Hematopoietic multipotent progenitor cell treated with erythropoietin and hydrocortisone succinate and interleukin-3 and kit ligand, for 4 days (in vitro differentiated cells): ENCODE data around the gene SLAMF6.
"Not testable (repeated sequence)": the region's sequence is repeated elsewhere in the genome, so short reads cannot be mapped to it uniquely, and the experiment has no call there.

ENCODE experiments used
- DNase-seq: peaks from one replicate; pipeline ENCODE4 v3.0.0-alpha.2; 2015

The SLAMF6 gene

DNA sequence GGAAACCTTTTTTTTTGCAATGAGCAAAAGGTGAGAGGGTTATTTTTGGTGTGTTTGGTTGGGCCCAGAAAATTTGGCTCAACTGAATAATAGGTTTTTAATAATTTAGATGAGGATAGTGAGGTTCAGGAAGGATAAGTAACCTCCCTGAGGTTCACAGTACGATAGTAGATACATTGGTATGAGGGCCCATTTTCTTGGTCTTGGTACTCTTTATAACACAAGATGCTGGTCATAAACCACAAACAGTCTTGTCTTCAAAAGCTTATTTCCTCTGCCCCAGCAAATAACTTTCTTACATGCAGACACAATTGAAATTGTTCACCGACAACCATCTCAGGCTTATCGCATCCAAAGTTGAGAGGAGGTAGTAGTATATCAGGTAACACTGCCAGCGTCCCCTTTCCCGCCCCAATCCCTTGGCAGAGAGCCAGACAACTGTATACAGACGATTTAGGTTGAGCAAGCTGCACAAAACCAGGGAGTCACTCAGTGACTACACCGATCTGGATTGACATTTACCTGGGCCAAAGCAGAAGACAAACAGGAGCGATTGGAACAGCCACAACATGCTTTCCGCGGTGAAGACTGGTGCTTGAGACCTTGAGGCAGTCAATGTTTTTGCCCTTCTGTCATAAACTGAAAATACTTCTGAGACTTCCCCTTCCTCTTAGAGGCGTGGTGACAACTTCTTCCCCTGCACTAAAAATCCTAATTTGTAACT, at the start of gene SLAMF6:
TSS of gene SLAMF6 (minus strand) at position 634 of the 724 bp plus-strand sequence. CDS start at position 571, 63 bp downstream.
- peak; percentile 65 for DNase-seq

DNA sequence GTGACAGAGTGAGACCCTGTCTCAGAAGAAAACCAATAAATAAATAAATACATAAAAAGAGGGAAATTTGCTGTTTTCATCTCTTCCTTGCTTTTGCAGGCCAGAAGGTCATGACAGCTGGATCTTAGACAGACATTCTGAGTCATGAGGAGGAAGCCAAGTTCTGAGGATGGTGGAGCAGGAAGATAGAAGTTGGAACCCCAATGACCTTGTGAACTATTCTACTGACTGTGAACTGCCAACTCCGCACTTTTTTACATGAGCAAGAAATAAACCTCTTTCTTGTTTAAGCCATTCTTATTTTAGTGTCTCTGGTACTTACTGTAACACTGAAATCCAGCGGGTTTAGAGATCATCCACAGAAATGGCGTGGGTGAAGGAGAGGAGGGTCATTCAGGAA, 47.8 kb upstream of the SLAMF6 start:
- no peak for DNase-seq

DNA sequence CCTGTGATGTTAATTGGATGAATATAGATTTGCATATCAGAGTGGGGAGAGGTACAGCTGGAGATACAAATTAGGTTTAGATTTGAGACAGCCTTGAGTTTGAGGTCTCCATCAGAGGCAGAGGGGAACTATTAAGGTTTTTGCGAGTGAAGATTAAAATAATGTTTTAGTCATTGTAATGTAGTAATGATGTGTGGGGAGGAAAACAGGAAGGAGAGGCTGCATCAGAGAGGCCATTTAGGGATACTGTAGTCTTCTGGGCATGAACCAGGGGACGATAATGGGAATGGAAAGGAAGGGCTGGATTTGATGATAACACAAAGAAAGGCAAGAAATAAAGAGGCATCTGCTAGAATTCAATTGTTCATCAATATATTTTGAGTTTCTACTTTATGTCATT, 46.8 kb upstream of the SLAMF6 start:
- peak; percentile 46 for DNase-seq

DNA sequence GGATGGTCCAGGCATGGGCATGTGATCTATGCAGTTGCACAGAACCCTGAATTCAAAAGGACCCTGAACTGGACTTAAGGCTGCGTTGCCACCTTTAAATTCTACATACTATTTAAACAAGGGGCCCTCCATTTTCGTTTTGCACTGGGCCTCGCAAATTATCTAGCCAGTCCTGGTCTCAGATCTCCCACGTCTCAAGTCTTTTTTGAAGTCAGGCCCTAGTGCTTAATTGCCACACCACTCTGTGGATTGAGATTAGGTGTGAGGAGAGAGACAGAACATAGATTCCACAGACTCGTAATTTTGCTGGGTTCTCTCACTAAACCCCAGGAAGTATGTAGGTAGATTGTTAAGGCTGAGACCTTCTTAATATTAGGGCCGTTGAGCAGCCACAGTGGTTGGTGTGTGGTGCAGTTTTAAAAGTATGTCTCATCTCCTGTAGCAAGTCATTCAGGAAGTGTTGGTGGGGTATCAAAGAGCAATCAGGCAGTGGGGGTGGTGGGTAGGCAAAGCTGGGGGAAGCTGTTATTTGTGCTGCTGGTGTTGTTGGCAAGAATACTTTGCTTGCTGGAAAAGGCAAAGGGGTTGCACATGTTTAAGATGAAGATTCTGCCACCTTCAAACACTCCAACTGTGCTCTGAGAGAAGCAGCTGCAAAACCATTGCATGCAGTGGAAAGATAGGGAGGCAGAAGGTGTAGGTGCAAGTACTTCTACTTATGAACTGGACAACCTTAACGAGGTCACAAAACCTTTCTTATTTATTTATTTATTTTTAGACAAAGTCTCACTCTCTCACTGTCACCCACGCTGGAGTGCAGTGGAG, 45.0 kb upstream of the SLAMF6 start:
- DNase-seq, result peak; percentile 96

DNA sequence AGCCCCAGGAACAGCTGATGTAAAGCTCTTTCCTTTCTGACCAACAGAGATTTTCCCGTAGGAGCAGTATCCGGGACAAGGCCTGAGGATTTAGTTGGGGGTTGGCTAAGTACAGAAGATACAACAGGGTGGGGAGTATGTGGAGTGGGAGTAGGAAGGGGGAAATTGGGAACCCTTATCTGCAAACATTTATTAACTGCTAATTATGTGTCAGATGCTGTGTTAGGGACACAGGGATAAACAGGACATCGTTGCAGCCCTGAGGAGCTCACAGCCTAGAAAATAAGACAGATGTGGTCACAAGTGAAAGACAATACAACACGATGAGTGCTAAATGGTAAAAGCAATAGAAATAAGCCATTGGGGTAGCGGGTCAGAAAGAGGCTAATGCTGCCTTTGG, 44.3 kb upstream of the SLAMF6 start:
- DNase-seq, result no peak

DNA sequence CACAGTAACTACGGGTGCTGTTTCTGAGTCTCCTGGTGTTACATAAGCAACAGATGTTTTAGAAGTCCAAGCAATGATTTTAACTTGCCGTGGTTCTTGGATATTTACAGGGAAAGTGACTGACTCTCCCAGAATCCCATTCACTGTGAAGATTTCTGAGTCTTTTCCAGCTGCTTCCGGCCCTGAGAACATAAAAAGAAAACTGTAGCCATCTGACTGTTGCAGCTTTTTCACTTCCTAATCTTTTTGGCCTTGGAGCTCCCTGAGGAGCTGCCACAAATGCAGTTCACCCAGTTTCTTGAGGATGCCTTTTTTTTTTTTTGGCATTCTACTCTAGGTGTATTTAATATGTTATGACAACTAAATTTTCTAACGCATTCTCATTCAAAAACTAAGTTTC, 42.5 kb upstream of the SLAMF6 start:
- no peak for DNase-seq

DNA sequence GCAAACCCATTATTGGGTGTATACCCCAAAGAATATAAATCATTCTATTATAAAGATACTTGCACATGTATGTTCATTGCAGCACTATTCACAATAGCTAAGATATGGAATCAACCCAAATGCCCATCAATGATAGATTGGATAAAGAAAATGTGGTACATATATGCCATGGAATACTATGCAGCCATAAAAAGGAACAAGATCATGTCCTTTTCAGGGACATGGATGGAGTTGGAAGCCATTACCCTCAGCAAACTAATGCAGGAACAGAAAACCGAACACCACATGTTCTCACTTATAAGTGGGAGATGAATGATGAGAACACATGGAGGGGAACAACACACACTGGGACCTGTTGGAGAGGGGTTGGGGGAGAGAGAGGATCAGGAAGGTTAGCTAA, 40.2 kb upstream of the SLAMF6 start:
- DNase-seq, result not testable (repeated sequence)

DNA sequence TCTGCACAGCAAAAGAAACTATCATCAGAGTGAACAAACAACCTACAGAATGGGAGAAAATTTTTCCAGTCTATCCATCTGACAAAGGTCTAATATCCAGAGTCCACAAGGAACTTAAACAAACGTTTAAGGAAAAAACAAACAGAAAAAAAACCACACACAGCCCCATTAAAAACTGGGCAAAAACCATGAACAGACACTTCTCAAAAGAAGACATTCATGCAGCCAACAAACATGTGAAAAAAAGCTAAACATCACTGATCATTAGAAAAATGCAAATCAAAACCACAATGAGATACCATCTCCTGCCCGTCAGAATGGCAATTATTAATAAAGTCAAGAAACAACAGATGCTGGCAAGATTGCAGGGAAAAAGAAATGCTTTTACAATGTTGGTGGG, 39.7 kb upstream of the SLAMF6 start:
- DNase-seq, result not testable (repeated sequence)

DNA sequence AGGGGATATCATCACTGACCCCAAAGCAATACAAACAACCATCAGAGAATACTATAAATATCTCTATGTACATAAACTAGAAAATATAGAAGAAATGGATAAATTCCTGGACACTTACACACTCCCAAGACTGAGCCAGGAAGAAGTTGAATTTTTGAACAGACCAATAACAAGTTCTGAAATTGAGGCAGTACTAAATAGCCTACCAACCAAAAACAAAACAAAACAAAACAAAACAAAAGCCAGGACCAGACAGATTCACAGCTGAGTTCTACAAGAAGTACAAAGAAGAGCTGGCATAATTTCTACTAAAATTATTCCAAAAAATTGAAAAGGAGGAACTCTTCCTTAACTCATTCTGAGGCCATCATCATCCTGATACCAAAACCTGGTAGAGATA, 37.8 kb upstream of the SLAMF6 start:
- no peak for DNase-seq

DNA sequence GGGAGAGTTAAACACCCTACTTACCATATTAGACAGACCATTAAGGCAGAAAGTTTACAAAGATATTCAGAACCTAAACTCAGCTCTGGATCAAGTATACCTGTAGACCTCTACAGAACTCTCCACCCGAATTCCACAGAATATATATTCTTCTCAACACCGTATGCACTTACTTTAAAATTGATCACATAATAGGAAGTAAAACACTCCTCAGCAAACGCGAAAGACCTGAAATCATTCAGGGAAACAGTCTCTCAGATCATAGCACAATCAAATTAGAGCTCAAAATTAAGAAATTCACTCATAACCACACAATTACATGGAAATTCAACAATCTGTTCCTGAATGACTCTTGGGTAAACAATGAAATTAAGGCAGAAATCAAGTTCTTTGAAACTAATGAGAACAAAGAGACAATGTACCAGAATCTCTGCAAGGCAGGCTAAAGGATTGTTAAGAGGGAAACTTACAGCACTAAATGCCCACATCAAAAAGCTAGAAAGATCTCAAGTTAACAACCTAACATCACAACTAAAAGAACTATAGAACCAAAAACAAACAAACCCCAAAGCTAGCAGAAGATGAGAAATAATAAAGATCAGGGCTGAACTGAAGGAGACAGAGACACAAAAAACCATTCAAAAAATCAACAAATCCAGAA, 37.1 kb upstream of the SLAMF6 start:
- DNase-seq, result no peak

DNA sequence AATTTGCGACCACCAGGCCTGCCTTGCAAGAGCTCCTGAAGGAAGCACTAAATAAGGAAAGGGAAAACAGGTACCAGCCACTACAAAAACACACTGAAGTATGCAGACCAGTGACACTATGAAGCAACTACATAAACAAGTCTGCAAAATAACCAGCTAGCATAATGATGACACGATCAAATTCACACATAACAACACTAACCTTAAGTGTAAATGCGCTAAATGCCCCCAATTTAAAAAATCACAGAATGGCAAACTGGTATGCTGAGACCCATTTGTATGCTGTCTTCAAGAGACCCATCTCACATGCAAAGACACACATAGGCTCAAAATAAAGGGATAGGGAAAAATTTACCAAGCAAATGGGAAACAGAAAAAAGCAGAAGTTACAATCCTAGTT, 36.4 kb upstream of the SLAMF6 start:
- DNase-seq, result not testable (repeated sequence)

DNA sequence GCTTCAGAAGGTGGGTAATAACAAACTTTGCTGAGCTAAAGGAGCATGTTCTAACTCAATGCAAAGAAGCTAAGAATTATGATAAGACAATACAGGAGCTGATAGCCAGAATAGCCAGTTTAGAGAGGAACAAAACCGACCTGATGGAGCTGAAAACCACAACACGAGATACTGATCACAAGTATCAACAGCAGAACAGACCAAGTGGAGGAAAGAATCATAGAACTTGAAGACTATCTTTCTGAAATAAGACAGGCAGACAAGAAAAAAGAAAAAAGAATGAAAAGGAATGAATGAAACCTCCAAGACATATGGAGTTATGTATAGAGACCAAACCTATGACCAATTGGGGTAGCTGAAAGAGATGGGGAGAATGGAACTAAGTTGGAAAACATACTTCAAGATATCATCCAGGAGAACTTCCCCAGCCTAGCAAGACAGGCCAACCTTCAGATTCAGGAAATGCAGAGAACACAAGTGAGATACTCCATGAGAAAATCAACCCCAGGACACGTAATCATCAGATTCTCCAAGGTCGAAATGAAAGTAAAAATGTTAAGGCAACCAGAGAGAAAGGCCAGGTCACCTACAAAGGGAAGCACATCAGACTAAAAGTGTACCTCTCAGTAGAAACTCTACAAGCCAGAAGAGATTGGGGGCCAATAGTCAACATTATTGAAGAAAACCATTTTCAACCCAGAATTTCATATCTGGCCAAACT, 35.8 kb upstream of the SLAMF6 start:
- peak; percentile 79 for DNase-seq

DNA sequence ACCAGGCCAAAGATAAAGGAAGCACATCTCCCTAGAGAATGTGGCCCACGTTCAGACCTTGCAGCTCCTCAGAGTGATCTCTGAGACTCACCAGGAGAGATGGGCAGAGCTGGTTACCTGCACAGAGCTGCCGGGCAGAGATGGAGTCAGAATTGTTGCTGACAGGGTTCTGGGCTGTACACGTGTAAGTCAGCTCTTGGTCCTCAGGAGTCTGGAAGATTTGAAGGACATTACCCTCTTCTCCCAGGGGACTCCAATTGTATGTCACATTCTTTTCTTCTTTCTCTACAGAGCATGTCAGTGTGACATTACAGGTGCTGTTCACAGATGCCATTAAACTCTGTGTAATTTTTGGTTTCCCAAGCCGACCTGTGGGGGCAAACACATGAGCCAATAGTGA, 30.7 kb upstream of the SLAMF6 start:
- DNase-seq, result no peak

DNA sequence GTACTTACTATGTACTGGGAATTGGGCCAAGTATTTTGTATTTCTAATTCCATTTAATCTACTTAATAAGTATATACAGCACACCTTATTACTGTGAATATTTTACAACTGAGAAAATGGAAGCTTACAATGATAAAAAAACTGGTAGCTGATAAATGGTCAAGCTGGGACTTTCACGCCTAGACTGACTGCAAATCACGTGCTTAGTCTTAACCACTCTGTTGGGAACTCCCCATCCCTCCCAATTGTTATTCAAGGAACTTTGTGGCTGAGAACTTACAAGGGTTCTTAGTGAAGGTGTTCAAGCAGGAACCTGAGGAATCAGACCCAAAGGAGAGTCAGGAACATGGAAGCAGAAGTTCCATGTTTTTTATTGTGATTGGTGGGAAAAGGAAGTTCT, 29.4 kb upstream of the SLAMF6 start:
- DNase-seq, result no peak

DNA sequence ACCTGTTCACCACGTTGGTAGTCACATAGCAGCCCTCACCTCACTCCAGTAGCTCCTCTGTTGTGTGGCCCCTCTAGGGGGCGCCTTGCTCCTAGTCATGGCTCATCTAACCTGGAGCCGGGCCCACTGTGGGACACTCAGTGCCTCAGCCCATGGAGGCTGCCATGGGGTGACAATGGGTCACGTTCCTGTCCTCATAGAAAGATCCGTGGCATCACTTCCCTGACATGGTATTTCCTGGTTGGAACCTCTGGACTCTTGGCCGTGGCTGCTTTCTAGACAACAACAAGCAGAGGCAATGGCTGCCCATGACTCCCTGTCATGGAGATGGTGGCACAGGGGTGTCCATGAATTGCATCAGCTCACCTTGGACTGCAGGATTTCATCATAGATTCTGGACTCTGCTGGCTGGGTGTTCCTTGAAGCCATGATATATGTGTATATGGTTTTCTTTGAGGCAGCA, 27.5 kb upstream of the SLAMF6 start:
- DNase-seq, result peak; percentile 67

DNA sequence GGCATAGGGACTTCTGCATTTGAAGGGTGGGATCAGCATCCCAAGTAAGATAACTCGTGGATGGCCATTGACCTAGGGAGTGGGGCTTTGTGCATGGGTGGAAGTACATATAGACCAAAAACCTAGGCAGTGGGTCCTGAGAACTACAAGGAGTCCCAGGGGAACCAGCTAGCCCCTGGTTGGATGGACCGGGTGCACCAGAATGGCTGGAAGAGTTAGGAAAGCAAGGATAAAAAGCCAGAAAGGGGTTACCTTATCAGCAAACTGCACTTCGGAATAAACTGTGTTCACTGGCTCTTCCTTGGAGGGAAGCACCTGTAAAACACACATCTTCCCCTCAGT, 26.6 kb upstream of the SLAMF6 start:
- no peak for DNase-seq

DNA sequence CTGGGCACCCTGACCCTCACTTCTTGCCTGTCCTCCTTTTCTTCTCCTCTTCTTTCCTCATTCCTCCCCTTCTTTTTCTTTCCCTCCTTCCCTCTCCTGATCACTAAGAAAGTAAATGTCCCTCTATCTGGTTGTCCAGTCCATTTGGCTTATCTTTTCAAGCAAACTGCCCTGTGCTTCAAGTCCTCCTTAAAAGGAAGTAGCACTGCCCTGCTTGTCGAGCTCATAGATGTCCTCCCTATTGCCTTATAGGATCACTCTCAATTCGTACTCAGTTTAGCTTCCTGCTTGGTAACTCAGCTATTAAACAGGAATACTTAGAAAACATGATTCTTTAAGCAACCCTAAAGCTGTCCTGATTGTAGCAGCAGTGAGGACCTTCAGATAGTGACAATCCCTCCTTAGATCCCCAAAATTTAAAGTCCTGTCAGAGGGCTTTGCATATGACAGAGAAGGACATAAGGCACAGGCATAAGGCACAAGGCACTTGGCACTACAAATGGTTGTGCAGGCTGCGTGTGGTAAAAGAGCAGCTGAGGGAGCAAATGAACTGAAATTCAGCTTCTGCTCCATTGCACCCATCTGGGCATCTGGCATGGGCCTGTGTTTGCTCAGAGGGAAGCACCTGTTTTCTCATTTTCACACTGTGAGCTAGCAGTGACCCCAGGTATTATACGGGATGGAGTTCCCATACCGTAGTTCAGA, 26.1 kb upstream of the SLAMF6 start:
- DNase-seq, result no peak

DNA sequence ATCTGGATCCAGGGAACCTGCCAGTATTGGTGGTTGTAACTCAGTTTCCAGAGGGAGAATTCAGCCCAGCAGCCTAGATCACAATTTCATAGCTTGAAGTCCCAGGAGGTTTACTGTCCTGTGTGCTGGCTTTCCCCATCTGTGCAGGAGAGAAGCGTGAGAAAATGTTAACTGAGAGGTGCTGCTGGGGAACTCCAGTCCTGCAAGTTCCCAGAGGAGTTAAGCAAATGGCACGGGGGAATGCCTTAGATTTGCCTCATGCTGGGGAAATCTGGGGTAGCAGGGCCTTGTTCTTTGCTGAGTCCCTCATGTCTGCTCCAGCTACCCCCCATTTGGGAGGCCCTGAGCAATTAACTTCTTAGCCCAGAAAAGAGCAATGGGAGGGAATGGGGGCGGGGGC, 25.1 kb upstream of the SLAMF6 start:
- DNase-seq, result no peak

DNA sequence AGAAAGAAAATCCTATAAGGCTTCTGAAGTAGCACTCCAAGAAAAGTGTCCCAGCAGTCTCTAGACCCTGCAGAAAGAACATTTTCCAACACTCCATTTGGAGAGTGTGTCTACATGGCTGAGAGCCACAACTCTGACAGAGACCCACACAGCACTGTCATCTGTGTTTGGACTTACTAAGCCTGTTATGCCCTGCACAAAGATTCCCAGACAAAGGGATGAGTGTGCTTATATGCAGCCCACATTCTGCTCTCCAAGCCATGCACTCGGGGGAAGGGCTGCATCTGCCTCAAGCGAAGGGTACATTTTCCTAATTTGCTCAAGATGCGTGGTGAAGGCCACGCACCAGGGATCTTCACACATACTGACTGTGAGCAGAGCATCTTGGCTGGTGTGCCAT, 24.4 kb upstream of the SLAMF6 start:
- no peak for DNase-seq

DNA sequence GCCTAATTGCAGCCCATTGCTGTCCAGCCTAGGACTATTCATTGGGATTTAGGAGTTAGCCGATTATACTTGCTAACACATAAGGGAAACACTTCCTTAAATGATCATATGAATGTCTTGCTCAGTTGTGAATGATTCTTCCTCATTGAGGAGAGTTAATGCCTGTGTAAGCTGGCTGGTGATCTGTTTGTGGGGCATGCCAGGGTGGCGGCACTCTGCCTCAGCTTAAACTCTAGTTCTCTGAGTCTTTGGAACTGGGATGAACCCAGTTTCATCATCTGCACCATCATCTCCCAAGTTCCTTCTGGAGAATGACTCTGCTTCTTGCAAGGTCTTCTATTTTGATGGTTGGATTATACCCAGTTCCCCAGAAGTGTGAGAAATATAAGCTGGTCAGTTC, 23.9 kb upstream of the SLAMF6 start:
- no peak for DNase-seq

DNA sequence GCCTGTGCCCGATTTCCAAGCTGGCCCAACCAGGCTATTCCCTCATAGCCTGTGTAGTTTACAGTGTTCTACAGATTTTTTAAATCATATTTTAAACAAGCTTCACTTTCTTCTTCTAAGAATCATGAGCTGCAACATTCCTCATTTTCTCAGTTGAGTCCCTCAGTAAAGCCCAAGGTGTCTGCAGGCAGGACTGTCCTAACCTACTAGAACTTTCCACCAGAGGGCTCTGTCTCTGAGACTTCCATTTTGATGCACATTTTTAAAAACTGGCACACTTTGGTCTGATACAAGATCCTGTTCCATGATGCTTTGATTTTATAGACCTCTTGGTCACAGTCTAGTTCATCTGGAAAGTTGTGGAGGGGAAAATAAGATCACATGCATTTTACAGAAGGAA, 21.6 kb upstream of the SLAMF6 start:
- DNase-seq, result peak; percentile 81

DNA sequence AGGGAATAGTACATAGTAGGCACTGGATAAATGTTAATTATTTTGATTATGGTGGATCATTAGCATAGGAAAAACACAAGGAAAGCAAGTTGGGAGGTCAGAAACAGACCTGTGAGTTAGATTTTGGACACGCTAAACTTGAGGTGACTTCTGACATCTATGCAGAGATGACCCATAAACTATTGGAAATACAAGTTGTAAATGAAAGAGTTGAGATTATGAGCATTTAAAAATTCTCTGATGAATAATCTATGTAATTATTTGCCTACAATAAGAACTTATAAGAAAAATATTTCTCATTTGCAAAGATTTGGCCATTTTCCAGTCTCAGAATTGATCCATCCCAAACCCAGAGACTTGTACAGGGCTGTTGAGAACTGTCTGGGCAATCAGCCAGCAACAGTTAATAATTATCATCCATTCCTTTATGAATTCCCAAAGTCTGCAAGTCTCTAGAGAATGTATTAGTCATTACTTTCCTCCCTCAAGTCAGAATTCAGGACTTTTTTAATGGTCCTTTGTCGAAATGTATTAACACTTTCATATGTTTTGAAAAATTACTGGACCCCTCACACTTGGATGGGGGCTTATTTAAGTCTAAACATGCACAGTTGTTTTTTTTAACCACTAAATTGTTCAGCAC, 19.4 kb upstream of the SLAMF6 start:
- no peak for DNase-seq
